B cell (primary cell): ENCODE data around the gene HAPLN1. TPM values are rescaled to one million over a fixed set of nuclear protein-coding genes. Genes with fewer than 3 reads are reported as not detected.

ENCODE experiments used
- ATAC-seq: fragments of 200-7000 bp; cut with Tn5 transposase; one replicate; pipeline ENCODE4 v1.10.0; 2021; ENCODE audit warnings: low read depth, mild to moderate bottlenecking, moderate number of reproducible peaks, moderate library complexity
- CTCF ChIA-PET: fragments of 350-600 bp; sonication (Branson Sonifier 250); formaldehyde crosslinking; loops from one replicate; lab custom pipeline; 2021; ENCODE audit warnings: antibody characterized with exemption, inconsistent platforms; lab: Charles Lee
- POLR2A ChIA-PET: fragments of 350-600 bp; sonication (Branson Sonifier 250); formaldehyde crosslinking; loops from one replicate; lab custom pipeline; 2021; ENCODE audit warnings: antibody characterized with exemption; lab: Charles Lee
- DNase-seq: peaks from one replicate; pipeline ENCODE4 v3.0.0; 2013
- H2AFZ ChIP-seq: 2 replicates; pipeline ENCODE4 v1.6.1; 2012; ENCODE audit warnings: mild to moderate bottlenecking, low read depth, low read length; ENCODE audit not compliant: insufficient read depth, poor library complexity, severe bottlenecking
- H3K27ac ChIP-seq, 2 donors: 1 replicate in 1 of 2; 2 replicates in 1 of 2; pipeline ENCODE4 v1.5.1; 2012 to 2013; ENCODE audit warnings: low read length in 2 of 2, mild to moderate bottlenecking in 2 of 2, moderate library complexity in 1 of 2
- H3K27me3 ChIP-seq, 4 experiments: fragments of 200-600 bp in 1 of 4; sonication (generic) in 1 of 4; replicated peaks in 1 of 4; 1 replicate in 2 of 4; 2 replicates in 2 of 4; pipeline versions ENCODE4 v1.6.1 to v1.7.0; 2013 to 2016; ENCODE audit warnings: low read length in 3 of 4, mild to moderate bottlenecking in 2 of 4, mixed read lengths in 1 of 4, moderate library complexity in 1 of 4; ENCODE audit not compliant: insufficient read depth in 4 of 4, control insufficient read depth in 3 of 4; ENCODE audit errors: control extremely low read depth in 1 of 4
- H3K36me3 ChIP-seq, 2 experiments: replicated peaks in 1 of 2; 1 replicate in 1 of 2; 2 replicates in 1 of 2; pipeline versions ENCODE4 v1.6.1 to v1.7.1; 2013; ENCODE audit warnings: low read length in 1 of 2; ENCODE audit not compliant: insufficient read depth in 2 of 2, control insufficient read depth in 1 of 2; ENCODE audit errors: control extremely low read depth in 1 of 2, extremely low read depth in 1 of 2
- H3K4me1 ChIP-seq, 2 donors: fragments of 200-600 bp in 1 of 2; sonication (generic) in 1 of 2; 1 replicate in 1 of 2; 2 replicates in 1 of 2; pipeline versions ENCODE4 v1.5.1 to v1.6.1; 2013 to 2017; ENCODE audit warnings: low read length in 2 of 2; ENCODE audit not compliant: control insufficient read depth in 2 of 2, insufficient read depth in 2 of 2
- H3K4me2 ChIP-seq: replicated peaks from 2 replicates; pipeline ENCODE3; 2012; ENCODE audit warnings: mild to moderate bottlenecking, low read depth, low read length; ENCODE audit not compliant: poor library complexity, severe bottlenecking
- H3K4me3 ChIP-seq, 5 experiments: fragments of 200-600 bp in 1 of 5; sonication (generic) in 1 of 5; 1 replicate in 3 of 5; 2 replicates in 2 of 5; pipeline versions ENCODE4 v1.5.1 to v1.7.0; 2011 to 2016; ENCODE audit warnings: low read length in 4 of 5, mild to moderate bottlenecking in 4 of 5, low read depth in 2 of 5, control low read depth in 1 of 5, moderate library complexity in 1 of 5; ENCODE audit not compliant: insufficient read depth in 1 of 5; ENCODE audit errors: control extremely low read depth in 1 of 5, extremely low read depth in 1 of 5
- H3K79me2 ChIP-seq: fragments of 200-600 bp; sonication (generic); one replicate; pipeline ENCODE4 v1.6.0; 2016; ENCODE audit warnings: low read length; ENCODE audit not compliant: control insufficient read depth, insufficient read depth
- H3K9ac ChIP-seq: fragments of 200-600 bp; sonication (generic); 2 replicates; pipeline ENCODE4 v1.6.1; 2017; ENCODE audit warnings: mild to moderate bottlenecking, low read length, moderate library complexity
- H3K9me3 ChIP-seq, 3 donors: one replicate each; pipeline versions ENCODE4 v1.6.1 to v1.7.1; 2013; ENCODE audit warnings: low read length in 2 of 3; ENCODE audit not compliant: control insufficient read depth in 2 of 3, insufficient read depth in 1 of 3; ENCODE audit errors: control extremely low read depth in 1 of 3
- H4K20me1 ChIP-seq: 2 replicates; pipeline ENCODE4 v1.6.0; 2012; ENCODE audit warnings: mild to moderate bottlenecking, low read length; ENCODE audit not compliant: insufficient read depth, control insufficient read depth, poor library complexity, severe bottlenecking
- H3K27ac Mint-ChIP-seq: one replicate; pipeline ENCODE4 v1.8.0; 2021; ENCODE audit warnings: mixed read lengths
- H3K27me3 Mint-ChIP-seq: one replicate; pipeline ENCODE4 v1.8.0; 2021; ENCODE audit warnings: mixed read lengths
- H3K4me1 Mint-ChIP-seq: one replicate; pipeline ENCODE4 v1.8.0; 2021; ENCODE audit warnings: mixed read lengths
- H3K4me3 Mint-ChIP-seq: one replicate; pipeline ENCODE4 v1.8.0; 2021; ENCODE audit warnings: mixed read lengths
- H3K9me3 Mint-ChIP-seq: one replicate; pipeline ENCODE4 v1.8.0; 2022; ENCODE audit warnings: mixed read lengths; ENCODE audit not compliant: insufficient read depth
- EZH2 ChIP-seq: IDR thresholded peaks from 2 replicates; pipeline ENCODE4 v1.6.1; 2012; ENCODE audit warnings: borderline replicate concordance, low read depth, mild to moderate bottlenecking, moderate library complexity, low read length; ENCODE audit not compliant: insufficient read depth, poor library complexity, severe bottlenecking
- WGBS: methylation state at CpG from one replicate; pipeline ENCODE4 v1.1.5; 2013; ENCODE audit warnings: missing lambda C conversion rate; ENCODE audit not compliant: insufficient coverage; 5-methylcytosine and 5-hydroxymethylcytosine counted together
- intact Hi-C: fragments of 100-400 bp; cut with micrococcal nuclease; formaldehyde crosslinking; loops from one replicate; pipeline ENCODE4 v1.10.0; 2022
- polyA minus RNA-seq: library from RNA; depleted of rRNA, polyadenylated mRNA; stranded (reverse); fragments of >200 nt; gene quantifications from 2 replicates; pipeline ENCODE4 v1.2.3, GENCODE V29; 2012
- polyA plus RNA-seq: library from polyadenylated mRNA; depleted of rRNA; stranded (reverse); fragments of >200 nt; gene quantifications from 2 replicates; pipeline ENCODE4 v1.2.3, GENCODE V29; 2012
- total RNA-seq, 2 donors: library from RNA; stranded (reverse); fragments of 120-200 nt in 1 of 2; gene quantifications; 1 replicate in 1 of 2; 2 replicates in 1 of 2; pipeline versions ENCODE4 v1.2.3 to v1.2.4, GENCODE V29; 2013 to 2022
- TF ChIP-seq, protein P1 (sequence below): fragments of 200-600 bp; IDR thresholded peaks from one replicate; pipeline ENCODE4 v1.8.0; 2022; ENCODE audit warnings: antibody characterized with exemption, mild to moderate bottlenecking

HAPLN1 gene
- total RNA-seq (not detected in 2 replicates), polyA plus RNA-seq (not detected in 2 replicates), polyA minus RNA-seq (not detected in 2 replicates)
- total RNA-seq (2013) = not detected

DNA sequence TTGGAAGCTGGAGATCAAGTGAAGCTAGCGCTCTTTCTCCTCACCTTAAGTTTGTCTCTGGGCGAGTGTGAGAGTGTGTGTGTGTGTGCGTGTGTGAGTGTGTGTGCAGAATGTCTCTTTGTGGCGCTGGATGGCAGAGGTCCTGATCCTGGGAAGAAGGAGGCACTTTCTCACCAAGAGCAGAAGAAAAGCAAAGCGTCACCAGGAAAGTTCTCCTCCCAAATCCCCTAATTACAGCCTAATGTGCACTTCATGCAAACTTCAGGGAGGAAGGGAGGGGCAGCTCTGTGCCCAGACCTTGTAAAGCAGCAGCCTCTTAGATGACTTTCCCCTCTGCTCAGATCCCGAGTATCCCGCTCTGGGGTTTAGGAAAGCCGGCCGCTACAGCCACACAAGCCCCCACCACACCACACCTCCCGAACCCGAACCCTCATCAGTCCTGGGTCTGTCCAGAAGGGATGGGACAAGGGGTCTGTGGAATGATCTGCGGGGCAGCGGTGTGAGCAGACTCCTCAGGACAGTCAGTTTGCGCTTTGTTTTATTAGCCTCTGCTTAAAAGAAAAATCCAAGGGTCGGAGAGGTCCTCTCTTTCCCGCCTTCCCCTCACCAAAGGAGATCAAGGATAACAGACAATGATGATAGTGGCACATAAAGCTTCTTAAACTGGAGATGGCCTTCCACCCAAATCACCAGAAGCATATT is at the start of gene HAPLN1:
Gene HAPLN1 (minus strand): TSS at position 20 of the 702 bp plus-strand sequence. CDS start 47,332 bp downstream, outside the sequence.
- Mint-ChIP-seq H3K4me1 (peaks cover 17% of the 10 kb centered on the region), H3K9me3 (no peaks in the 10 kb centered on the region), H3K4me3 (peak within 1 kb of the TSS; percentile 68), H3K27ac (no peak within 1 kb of the TSS), H3K27me3 (peaks cover 52% of the 10 kb centered on the region)
- POLR2A ChIA-PET = no interaction called here
- Histone ChIP-seq H3K36me3 (no peaks in the 10 kb centered on the region), H3K27me3 (peaks cover 0 to 15% (median 4%) of the 10 kb centered on the region in 4 experiments), H3K27ac (no peak within 1 kb of the TSS), H3K9ac (no peak within 1 kb of the TSS), H2AFZ (peak within 1 kb of the TSS; percentile 59), H3K9me3 (no peaks in the 10 kb centered on the region), H3K79me2 (no peaks in the 10 kb centered on the region), H4K20me1 (no peaks in the 10 kb centered on the region), H3K4me3 (no peak within 1 kb of the TSS), H3K4me1 (peaks cover 4 to 9% of the 10 kb centered on the region in 2 donors), H3K4me2 (peak within 1 kb of the TSS; percentile 64)
- no peak for ATAC-seq
- WGBS = no CpG with 5 or more reads among the region's 16 CpGs
- CTCF ChIA-PET = interaction anchor here (0.6 to 1.6 kb wide), 2 partner anchors 9 to 21 kb away, joined by 3 to 6 read pairs; no protein-coding TSS in a partner anchor
- intact Hi-C loops = no loop called here
- DNase-seq = no peak
- no peak for TF ChIP-seq EZH2

DNA sequence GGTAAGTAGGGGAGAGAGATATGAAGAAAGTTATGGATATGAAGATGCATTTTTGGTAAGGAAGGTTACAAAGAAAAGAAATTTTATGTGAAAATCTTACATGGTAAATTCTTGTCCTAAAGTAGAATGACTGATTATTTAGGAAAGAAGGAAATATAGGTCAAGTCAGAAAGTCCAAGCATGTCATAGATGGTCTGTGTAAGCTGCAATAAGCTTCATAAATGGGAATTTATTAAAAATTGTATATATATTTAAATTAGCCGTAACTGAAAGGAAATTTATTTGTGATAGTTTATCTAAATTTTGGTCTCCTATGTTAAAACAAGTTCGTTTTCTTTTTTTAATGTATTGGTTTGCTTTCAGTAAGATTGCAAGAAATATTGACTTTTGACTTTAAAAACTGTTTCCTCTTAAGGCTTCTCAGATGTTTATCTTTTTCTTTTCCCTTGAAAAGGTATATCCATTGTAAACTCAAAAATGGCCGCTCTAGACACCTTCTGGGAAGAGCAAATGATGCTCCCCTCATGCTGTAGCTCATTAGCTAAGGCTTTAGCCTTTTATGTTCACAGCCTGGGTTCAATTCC is 46.8 kb upstream of the HAPLN1 start:
- Histone ChIP-seq H3K4me1 (no peaks in the 10 kb centered on the region), H3K27me3 (no peaks in the 10 kb centered on the region), H3K4me2 (no peak overlapping the region), H4K20me1 (no peaks in the 10 kb centered on the region), H3K9ac (no peak overlapping the region), H3K9me3 (peaks cover 0 to 14% (median 3%) of the 10 kb centered on the region in 3 donors), H3K27ac (no peak overlapping the region), H2AFZ (no peak overlapping the region), H3K79me2 (no peaks in the 10 kb centered on the region), H3K4me3 (no peak overlapping the region), H3K36me3 (no peaks in the 10 kb centered on the region)
- TF ChIP-seq EZH2 = no peak
- TF ChIP-seq, protein P1, sequence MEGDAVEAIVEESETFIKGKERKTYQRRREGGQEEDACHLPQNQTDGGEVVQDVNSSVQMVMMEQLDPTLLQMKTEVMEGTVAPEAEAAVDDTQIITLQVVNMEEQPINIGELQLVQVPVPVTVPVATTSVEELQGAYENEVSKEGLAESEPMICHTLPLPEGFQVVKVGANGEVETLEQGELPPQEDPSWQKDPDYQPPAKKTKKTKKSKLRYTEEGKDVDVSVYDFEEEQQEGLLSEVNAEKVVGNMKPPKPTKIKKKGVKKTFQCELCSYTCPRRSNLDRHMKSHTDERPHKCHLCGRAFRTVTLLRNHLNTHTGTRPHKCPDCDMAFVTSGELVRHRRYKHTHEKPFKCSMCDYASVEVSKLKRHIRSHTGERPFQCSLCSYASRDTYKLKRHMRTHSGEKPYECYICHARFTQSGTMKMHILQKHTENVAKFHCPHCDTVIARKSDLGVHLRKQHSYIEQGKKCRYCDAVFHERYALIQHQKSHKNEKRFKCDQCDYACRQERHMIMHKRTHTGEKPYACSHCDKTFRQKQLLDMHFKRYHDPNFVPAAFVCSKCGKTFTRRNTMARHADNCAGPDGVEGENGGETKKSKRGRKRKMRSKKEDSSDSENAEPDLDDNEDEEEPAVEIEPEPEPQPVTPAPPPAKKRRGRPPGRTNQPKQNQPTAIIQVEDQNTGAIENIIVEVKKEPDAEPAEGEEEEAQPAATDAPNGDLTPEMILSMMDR = no peak
- no CpG with 5 or more reads among the region's 3 CpGs for WGBS
- DNase-seq (no peak), ATAC-seq (no peak)
- ChIA-PET POLR2A (no interaction called here), CTCF (no interaction called here)
- H3K9me3 Mint-ChIP-seq = peaks cover 6% of the 10 kb centered on the region
- no peaks in the 10 kb centered on the region for H3K27me3 Mint-ChIP-seq
- intact Hi-C loops = no loop called here
- H3K4me3 Mint-ChIP-seq = no peak overlapping the region
- no peak overlapping the region for H3K27ac Mint-ChIP-seq
- no peaks in the 10 kb centered on the region for H3K4me1 Mint-ChIP-seq
